Mesodermal cell (in vitro differentiated cells): Measurements from ENCODE around the gene TTC7B.

Experiments used
- H3K27ac ChIP-seq: 2 replicates; pipeline ENCODE4 v1.7.0; 2013; ENCODE audit warnings: mild to moderate bottlenecking, low read depth, low read length, moderate library complexity; ENCODE audit not compliant: severe bottlenecking
- H3K36me3 ChIP-seq: 2 replicates; pipeline ENCODE4 v1.7.1; 2013; ENCODE audit warnings: mild to moderate bottlenecking, low read length, moderate library complexity; ENCODE audit not compliant: control insufficient read depth, insufficient read depth
- H3K4me1 ChIP-seq: one replicate; pipeline ENCODE4 v1.7.1; 2013; ENCODE audit warnings: mild to moderate bottlenecking, low read length; ENCODE audit not compliant: insufficient read depth, control insufficient read depth, poor library complexity, severe bottlenecking
- H3K4me3 ChIP-seq: 2 replicates; pipeline ENCODE4 v1.7.0; 2013; ENCODE audit warnings: low read length, control low read depth, mild to moderate bottlenecking; ENCODE audit not compliant: insufficient read depth, poor library complexity, severe bottlenecking; ENCODE audit errors: extremely low read depth
- H3K9me3 ChIP-seq: 2 replicates; pipeline ENCODE4 v1.7.1; 2013; ENCODE audit warnings: mild to moderate bottlenecking, low read length, moderate library complexity; ENCODE audit not compliant: control insufficient read depth
- WGBS, 2 experiments: methylation state at CpG; one replicate each; pipeline ENCODE4 v1.1.5; 2013; ENCODE audit warnings: missing lambda C conversion rate in 2 of 2; ENCODE audit not compliant: insufficient coverage in 2 of 2; 5-methylcytosine and 5-hydroxymethylcytosine counted together

TTC7B gene

DNA sequence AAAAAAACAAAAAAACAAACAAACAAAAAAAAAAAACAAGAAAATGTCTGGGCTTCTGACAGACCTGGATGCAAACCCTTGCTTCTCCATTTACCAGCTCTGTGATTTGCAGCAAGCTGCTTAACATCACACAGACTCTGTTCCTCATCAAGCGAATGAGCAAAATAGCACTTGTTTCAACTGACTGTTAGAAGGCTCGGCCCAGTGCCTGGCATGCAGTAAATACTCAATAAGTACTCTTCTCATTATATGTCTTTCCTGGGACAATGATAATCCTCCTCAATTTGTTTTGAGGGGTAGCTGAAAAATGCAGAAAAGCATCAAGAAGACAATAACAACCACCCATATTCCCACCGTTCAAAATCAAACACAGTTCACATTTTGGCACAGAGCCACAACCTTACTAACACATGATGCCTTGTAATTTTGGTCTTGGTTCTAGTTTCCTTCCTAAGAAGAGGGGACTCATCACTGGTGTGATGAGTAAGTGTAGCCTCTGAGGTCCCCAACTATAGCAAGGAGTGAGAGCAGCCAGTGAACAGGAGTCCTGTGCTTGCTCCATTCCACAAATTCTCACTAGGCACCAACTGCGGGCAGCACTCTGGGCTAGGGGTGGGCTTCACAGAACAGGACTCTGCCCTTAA lies 60.4 kb downstream of the TTC7B start:
- no peaks in the 10 kb centered on the region for H3K36me3 ChIP-seq
- H3K4me3 ChIP-seq = no peak overlapping the region
- no peaks in the 10 kb centered on the region for H3K9me3 ChIP-seq
- WGBS, 2 experiments = 85% methylated on average over 2 of the region's 4 CpGs; no CpG with 5 or more reads in 1 of the 2 experiments
- H3K27ac ChIP-seq = no peak overlapping the region
- H3K4me1 ChIP-seq = peaks cover 10% of the 10 kb centered on the region

DNA sequence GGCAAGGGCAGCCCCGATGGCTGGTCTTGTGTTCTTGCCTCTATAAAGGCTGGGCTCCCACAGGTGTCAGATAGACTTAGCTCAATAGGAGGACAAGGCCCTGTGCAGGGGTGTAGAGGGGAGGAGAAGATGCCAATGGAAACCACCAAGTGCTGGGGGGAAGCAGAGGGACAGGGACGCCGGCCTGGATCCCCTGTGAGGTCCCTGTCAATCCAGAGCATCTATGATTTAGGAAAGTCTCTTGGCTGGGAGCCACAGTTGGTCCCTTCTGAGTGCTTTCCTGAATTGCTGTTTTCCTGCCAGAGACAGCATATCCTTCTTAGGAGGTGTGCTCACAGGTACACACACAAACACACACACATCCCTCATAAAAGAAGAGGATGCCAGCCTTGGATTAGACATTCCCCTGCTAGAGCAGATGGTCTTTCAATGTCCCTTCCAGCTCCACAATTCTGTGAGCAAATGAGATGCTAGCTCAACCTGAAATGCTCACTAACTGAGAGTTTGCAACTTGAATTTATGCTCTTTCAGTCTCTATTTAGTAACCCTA lies 62.7 kb downstream of the TTC7B start:
- H3K4me1 ChIP-seq = peaks cover 1% of the 10 kb centered on the region
- H3K27ac ChIP-seq = no peak overlapping the region
- H3K9me3 ChIP-seq = no peaks in the 10 kb centered on the region
- WGBS, 2 experiments = 87 to 90% methylated on average over 2 to 3 of the region's 3 CpGs
- H3K36me3 ChIP-seq = no peaks in the 10 kb centered on the region
- no peak overlapping the region for H3K4me3 ChIP-seq

DNA sequence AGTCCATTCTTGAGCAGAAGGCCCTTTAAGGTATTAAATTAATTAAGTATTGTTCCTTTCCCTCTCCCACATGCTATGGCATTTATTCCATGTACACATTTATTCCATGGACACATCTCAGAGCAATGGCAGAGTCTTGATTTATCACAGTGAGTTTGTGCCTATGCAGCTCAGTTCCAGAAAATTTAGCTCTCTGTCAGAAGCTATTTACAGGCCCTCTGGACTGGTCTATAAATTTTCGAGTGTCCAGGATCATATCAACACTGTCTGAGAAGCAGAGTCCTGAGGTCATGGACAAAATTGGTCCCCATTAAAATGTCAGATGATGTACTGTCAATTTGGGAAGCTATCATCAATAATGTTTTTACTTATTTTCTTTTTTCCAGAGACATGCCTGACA lies 65.5 kb downstream of the TTC7B start:
- WGBS, 2 experiments = 89 to 100% methylated on average over 1 of the region's 1 CpG
- Histone ChIP-seq H3K4me3 (no peak overlapping the region), H3K4me1 (no peaks in the 10 kb centered on the region), H3K27ac (no peak overlapping the region), H3K36me3 (no peaks in the 10 kb centered on the region), H3K9me3 (no peaks in the 10 kb centered on the region)

DNA sequence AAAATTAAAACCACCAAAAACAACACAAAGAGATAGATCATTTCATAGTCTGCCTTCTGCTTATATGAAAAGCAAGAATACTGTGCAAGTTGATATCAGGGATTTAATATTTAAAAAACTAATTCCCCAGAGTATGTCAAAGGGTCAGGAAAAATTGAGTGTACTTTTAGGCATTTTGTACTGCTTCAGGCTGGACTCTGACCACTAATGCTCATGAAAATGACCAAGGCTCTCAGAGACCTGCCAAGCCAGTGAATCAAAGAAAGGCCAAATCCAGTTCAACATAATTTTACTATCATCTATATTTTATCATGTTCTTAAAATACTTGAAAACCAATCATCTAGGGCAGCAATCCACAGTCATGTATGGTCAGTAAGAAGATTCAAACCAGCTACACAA lies 66.0 kb downstream of the TTC7B start:
- Histone ChIP-seq H3K9me3 (no peaks in the 10 kb centered on the region), H3K36me3 (no peaks in the 10 kb centered on the region), H3K27ac (no peak overlapping the region), H3K4me3 (no peak overlapping the region), H3K4me1 (no peaks in the 10 kb centered on the region)

DNA sequence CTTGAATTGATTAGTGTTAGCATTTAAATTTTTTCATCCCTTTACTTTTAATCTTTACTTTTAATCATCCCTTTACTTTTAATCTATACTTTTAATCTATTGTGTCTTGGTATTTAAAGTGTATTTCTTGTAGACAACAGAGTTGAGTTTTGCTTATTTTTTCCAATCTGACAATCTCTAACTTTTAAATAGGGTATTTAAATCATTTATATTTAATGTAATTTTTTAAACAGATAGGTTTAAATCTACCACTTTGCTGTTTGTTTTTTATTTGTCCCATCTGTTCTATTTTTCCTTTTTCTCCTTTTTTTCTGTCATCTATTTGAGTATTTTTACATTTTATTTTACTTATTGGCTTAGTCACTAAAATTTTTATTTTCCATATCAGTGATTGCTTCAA lies 68.3 kb downstream of the TTC7B start:
- peaks cover 10% of the 10 kb centered on the region for H3K36me3 ChIP-seq
- H3K9me3 ChIP-seq = no peaks in the 10 kb centered on the region
- no peaks in the 10 kb centered on the region for H3K4me1 ChIP-seq
- no peak overlapping the region for H3K27ac ChIP-seq
- H3K4me3 ChIP-seq = no peak overlapping the region

DNA sequence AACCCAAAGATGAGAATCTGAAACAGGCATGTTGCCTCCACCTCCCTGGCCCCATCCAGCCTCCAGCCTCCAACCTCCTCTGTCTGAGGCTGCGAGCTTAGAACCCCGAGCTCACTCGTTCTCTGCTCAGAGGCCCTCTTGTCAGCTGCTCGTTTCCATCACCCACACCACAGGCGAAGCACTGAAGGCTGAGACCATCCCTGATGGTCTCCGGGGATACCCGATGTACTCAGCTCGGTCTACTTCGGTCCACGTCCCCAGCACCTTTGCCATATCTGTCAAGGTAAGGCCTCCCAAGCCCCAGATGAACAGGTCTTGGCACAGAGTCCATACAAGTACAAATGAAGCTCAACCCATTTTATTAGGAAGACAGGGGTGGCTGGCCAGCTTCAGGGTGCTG lies 72.4 kb downstream of the TTC7B start:
- H3K27ac ChIP-seq = no peak overlapping the region
- WGBS, 2 experiments = 92 to 95% methylated on average over 9 of the region's 10 CpGs
- no peaks in the 10 kb centered on the region for H3K9me3 ChIP-seq
- H3K4me1 ChIP-seq = no peaks in the 10 kb centered on the region
- no peak overlapping the region for H3K4me3 ChIP-seq
- peaks cover 14% of the 10 kb centered on the region for H3K36me3 ChIP-seq

DNA sequence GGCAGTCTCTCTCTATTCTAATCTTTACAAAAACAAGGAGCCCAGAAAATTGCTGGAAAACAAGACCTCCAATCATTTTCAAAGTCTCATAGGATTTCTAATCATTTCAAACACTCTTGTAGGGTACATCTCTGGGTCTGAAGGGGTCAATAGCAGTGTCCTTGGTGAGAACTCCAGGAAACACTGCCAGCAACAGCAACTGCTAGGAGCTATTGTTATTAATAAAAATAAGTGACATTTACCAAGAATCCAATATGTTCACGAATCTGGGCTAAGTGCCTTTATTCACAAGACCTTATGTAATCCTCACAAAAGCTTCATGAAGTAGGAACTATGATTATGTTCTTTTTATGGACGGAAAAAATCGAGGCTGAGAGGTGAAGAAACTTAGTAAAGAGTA lies 72.8 kb downstream of the TTC7B start:
- H3K36me3 ChIP-seq = peaks cover 14% of the 10 kb centered on the region
- no peaks in the 10 kb centered on the region for H3K9me3 ChIP-seq
- no peaks in the 10 kb centered on the region for H3K4me1 ChIP-seq
- WGBS, 2 experiments = 100% methylated on average over 1 of the region's 3 CpGs; no CpG with 5 or more reads in 1 of the 2 experiments
- no peak overlapping the region for H3K4me3 ChIP-seq
- no peak overlapping the region for H3K27ac ChIP-seq

DNA sequence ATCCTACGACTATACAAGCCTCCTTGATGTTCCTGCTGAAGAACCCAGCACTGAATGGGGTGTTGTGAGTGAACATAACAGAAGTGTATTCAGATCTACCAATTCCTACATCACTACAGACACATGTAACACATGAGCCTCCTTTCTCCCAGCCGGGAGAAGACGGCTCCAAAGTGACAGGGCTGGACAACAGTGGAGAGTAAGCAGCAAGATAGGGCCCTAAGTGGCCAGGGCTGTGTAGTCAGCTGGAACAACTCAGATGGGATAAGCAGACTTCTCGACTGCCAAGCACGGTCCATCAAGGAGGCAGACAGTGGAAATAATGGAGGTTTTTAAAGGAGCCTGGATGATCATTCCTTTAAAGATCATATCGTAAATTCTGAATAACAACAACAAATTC lies 73.5 kb downstream of the TTC7B start:
- no peaks in the 10 kb centered on the region for H3K4me1 ChIP-seq
- H3K36me3 ChIP-seq = peaks cover 14% of the 10 kb centered on the region
- no peak overlapping the region for H3K27ac ChIP-seq
- 94 to 100% methylated on average over 3 to 4 of the region's 6 CpGs for WGBS, 2 experiments
- no peaks in the 10 kb centered on the region for H3K9me3 ChIP-seq
- no peak overlapping the region for H3K4me3 ChIP-seq

DNA sequence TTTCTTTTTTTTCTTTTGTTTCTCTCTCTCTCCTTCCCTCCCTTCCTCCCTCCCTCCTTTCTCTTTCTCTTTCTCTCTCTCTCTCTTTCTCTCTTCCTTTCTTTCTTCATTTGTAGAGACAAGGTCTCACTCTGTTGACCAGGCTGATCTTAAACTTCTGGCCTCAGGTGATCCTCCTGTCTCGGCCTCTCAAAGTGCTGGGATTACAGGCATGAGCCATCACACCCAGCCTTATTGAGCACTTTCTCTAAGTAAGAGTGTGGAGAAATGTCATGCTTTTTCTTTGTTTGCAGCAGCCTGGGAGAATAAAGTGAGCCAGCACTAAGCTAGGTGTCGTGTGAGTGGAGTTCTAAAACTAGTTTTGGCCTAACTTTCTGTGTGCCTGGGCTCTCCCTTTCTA lies 74.0 kb downstream of the TTC7B start:
- Histone ChIP-seq H3K36me3 (peaks cover 14% of the 10 kb centered on the region), H3K9me3 (no peaks in the 10 kb centered on the region), H3K4me3 (no peak overlapping the region), H3K4me1 (no peaks in the 10 kb centered on the region), H3K27ac (no peak overlapping the region)
- WGBS, 2 experiments = 100% methylated on average over 1 of the region's 2 CpGs; no CpG with 5 or more reads in 1 of the 2 experiments

DNA sequence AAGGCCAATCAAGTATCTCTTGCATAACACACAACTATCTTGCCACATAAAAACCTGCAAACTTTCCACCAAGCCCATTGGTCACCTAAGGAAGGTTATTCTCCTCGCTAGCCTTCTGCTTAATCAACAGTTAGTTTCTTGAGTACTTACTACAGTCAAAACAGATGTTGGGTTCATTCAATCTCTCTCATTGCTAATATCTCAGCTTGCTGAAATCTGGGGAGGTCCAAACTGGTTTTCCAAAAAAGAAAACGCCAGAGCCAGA lies 74.6 kb downstream of the TTC7B start:
- H3K36me3 ChIP-seq = peaks cover 14% of the 10 kb centered on the region
- H3K4me3 ChIP-seq = no peak overlapping the region
- 95 to 100% methylated on average over 1 to 2 of the region's 2 CpGs for WGBS, 2 experiments
- no peaks in the 10 kb centered on the region for H3K9me3 ChIP-seq
- no peaks in the 10 kb centered on the region for H3K4me1 ChIP-seq
- H3K27ac ChIP-seq = no peak overlapping the region

DNA sequence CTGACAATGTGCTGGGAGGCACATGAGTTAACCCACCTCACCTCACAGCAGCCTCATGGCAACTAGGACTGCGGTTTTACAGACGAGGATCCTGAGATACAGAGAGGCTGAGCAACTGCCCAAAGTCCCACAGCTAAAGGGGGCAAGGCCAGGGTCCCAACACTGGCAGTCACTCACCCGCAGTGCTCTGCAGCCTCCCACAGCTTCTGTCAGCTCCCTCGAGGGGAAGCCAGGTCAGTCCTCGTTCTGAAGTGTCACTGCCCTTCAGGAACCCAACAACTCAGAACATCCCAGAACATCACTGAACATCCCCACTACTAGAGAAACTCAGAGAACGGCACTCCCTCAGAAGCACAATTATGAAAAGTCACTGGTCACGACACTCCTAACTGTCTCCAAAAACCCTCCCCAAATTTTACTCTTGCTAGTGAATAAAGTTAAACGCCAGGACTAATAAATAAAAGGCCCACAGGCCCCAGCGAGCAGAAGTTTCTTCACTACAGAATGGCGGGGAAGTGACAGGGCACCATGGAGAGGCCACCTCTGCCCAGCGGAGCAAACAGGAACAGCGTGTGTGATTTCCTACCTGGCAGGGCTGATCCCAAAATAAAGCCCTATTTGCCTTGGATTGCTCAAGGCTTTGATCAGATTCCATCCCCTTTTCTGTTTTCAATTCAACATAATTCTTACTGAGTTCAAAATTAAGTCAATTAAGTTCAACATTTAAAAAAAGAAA lies 75.1 kb downstream of the TTC7B start:
- Histone ChIP-seq H3K9me3 (no peaks in the 10 kb centered on the region), H3K4me3 (no peak overlapping the region), H3K27ac (no peak overlapping the region), H3K36me3 (peaks cover 14% of the 10 kb centered on the region), H3K4me1 (no peaks in the 10 kb centered on the region)
- 91 to 93% methylated on average over 9 of the region's 12 CpGs for WGBS, 2 experiments
